Measurements from ENCODE around the gene RNF111.

RNF111 gene

GRCh38 chr15:59011262-59011952 lies 23.9 kb downstream of the RNF111 start:
- no peak for TF ChIP-seq CTCF (conservative IDR thresholded peaks at IDR 0.05; ENCODE audit: control insufficient read depth, insufficient read depth, low read depth, low read length)
- no peak overlapping the region for H3K4me3 ChIP-seq (ENCODE audit: control insufficient read depth, low read depth, low read length)
- no peak for DNase-seq (ENCODE audit: low read depth)

DNA sequence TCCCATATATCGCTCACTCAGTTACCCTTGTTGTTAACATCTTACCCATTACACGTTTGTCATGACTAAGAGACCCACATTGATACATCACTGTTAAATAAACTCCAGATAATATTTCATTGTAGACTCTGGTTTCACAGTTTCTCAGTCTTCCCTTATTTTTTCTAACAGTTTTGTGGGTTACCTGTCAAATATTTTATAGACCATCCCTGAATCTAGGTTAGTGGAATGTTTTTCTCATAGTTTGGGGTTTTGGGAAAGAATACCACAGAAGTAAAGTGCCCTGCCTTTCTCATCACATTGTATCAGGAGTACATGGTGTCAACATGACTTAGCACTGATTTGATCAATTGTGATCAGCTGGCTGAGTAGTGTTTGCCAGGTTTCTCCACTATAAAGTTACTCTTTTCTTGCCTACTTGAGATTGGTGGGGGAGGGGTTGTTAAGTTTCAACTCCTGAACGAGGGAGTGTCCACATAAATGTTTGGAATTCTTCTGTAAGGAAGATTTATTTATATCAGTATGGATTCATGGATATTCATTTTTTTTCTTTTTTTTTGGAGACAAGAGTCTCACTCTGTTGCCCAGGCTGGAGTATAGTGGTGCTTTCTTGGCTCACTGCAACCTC lies 25.9 kb downstream of the RNF111 start:
- H3K4me3 ChIP-seq (ENCODE audit: control insufficient read depth, low read depth, low read length), result no peak overlapping the region
- no peak for TF ChIP-seq CTCF (conservative IDR thresholded peaks at IDR 0.05; ENCODE audit: control insufficient read depth, insufficient read depth, low read depth, low read length)
- no peak for DNase-seq (ENCODE audit: low read depth)

DNA sequence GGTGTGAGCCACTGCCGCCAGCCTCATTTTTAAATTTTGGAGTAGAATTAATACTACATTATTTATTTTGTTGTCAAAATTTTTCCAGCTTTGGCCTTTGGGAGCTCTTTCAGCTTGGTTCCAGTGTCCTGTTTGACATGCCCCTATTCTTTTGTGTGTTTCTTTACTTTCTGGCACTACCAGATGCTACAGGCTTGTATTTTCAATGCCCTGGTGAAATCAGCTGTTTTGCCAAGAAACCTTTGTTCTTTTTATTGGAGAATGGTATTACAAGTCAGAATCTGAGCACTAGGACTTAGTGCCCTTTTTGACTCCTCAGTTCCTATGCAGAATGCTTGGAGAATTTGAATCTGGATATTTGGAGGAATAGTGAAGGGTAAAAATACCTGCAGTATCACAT lies 26.6 kb downstream of the RNF111 start:
- H3K4me3 ChIP-seq (ENCODE audit: control insufficient read depth, low read depth, low read length), result no peak overlapping the region
- TF ChIP-seq CTCF (conservative IDR thresholded peaks at IDR 0.05; ENCODE audit: control insufficient read depth, insufficient read depth, low read depth, low read length), result no peak
- DNase-seq (ENCODE audit: low read depth), result no peak

DNA sequence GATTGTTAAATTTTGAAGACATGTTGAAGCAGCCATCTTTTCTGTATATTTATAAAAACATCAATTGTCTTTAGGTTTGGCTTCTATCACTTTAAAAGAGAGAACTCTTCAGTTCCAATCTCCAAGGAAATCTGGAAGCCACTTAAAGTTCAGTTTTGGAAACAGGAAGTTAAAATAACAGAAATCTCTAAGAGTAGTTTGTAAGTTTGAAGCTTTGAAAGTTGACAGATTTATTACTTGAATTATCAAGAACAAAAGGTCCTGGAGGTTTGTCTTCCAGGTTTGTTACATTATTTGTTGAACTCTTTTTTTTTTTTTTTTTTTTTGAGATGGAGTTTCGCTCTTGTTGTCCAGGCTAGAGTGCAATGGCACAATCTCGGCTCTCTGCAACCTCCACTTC lies 30.0 kb downstream of the RNF111 start:
- H3K4me3 ChIP-seq (ENCODE audit: control insufficient read depth, low read depth, low read length), result no peak overlapping the region
- TF ChIP-seq CTCF (conservative IDR thresholded peaks at IDR 0.05; ENCODE audit: control insufficient read depth, insufficient read depth, low read depth, low read length), result no peak

DNA sequence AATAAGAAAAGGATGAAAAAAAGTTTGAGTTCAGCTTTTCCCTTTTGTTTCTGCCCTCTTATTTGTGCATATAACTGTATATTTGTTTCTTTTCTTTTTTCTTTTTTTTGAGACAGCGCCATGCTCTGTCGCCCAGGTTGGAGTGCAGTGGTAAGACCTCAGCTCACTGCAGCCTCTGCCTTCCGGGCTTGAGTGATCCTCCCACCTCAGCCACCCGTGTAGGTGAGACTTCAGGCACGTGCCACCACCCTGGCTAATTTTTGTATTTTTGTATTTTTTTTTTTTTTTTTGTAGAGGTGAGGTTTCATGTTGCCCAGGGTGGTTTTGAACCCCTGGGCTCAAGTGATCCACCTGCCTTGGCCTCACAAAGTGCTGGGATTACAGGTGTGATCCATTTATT lies 31.4 kb downstream of the RNF111 start:
- no peak overlapping the region for H3K4me3 ChIP-seq (ENCODE audit: control insufficient read depth, low read depth, low read length)
- no peak for DNase-seq (ENCODE audit: low read depth)
- no peak for TF ChIP-seq CTCF (conservative IDR thresholded peaks at IDR 0.05; ENCODE audit: control insufficient read depth, insufficient read depth, low read depth, low read length)

More for the DNA sequence above, 30.0 kb downstream of the RNF111 start:
- DNase-seq (ENCODE audit: low read depth), result no peak

DNA sequence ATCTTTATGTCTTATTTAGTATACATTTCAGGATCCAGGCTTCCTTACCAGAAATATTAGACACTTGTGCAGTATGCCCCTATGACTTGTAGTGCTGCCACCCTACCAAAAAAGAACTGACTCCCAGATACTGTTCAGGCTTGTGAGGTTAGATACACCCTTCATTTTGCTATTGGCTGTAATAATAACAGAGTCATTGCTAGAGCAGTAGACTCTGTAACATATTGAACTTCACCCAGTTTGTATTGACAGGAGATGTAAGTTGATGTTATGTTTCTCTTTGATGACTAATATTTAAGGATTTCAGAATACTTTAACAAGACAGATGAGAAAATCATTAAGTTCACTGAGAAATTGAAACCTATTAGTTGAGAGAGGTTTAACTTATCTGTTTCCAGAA lies 32.9 kb downstream of the RNF111 start:
- peak; percentile 10 for DNase-seq (ENCODE audit: low read depth)
- no peak for TF ChIP-seq CTCF (conservative IDR thresholded peaks at IDR 0.05; ENCODE audit: control insufficient read depth, insufficient read depth, low read depth, low read length)
- H3K4me3 ChIP-seq (ENCODE audit: control insufficient read depth, low read depth, low read length), result no peak overlapping the region

All from fibroblast of mammary gland (primary cell).